WTC11 (cell line): ENCODE results near the gene CPEB4.

Experiments
- CREB1 ChIP-seq: sonication (generic); formaldehyde crosslinking; IDR thresholded peaks from 2 replicates; pipeline ENCODE4 v1.8.0; 2023; ENCODE audit warnings: mild to moderate bottlenecking, missing genetic modification reagents
- ELF4 ChIP-seq: sonication (generic); formaldehyde crosslinking; IDR thresholded peaks from 2 replicates; pipeline ENCODE4 v1.8.1; 2022; ENCODE audit warnings: low read depth, mild to moderate bottlenecking, moderate library complexity, missing genetic modification reagents
- JUN ChIP-seq: sonication (generic); formaldehyde crosslinking; IDR thresholded peaks from 2 replicates; pipeline ENCODE4 v1.8.0; 2023; ENCODE audit warnings: mild to moderate bottlenecking, missing genetic modification reagents
- NR2C2 ChIP-seq: sonication (generic); formaldehyde crosslinking; IDR thresholded peaks from 2 replicates; pipeline ENCODE4 v1.8.0; 2022; ENCODE audit warnings: mild to moderate bottlenecking, missing genetic modification reagents
- RELA ChIP-seq: sonication (generic); formaldehyde crosslinking; IDR thresholded peaks from 2 replicates; pipeline ENCODE4 v1.8.1; 2022; ENCODE audit warnings: missing genetic modification reagents, mild to moderate bottlenecking, borderline replicate concordance
- ZNF232 ChIP-seq: sonication (generic); formaldehyde crosslinking; IDR thresholded peaks from 2 replicates; pipeline ENCODE4 v1.8.0; 2022; ENCODE audit warnings: mild to moderate bottlenecking, missing genetic modification reagents
- ZNF396 ChIP-seq: fragments of 250-450 bp; sonication (Bioruptor Pico); IDR thresholded peaks from 2 replicates; pipeline ENCODE4 v1.8.0; 2021; ENCODE audit warnings: mild to moderate bottlenecking, moderate library complexity, borderline replicate concordance
- TF ChIP-seq, protein P1 (sequence below): fragments of 200-600 bp; IDR thresholded peaks from 2 replicates; pipeline ENCODE4 v1.8.0; 2022; ENCODE audit warnings: antibody characterized with exemption
- TF ChIP-seq, protein P2 (sequence below): sonication (generic); formaldehyde crosslinking; IDR thresholded peaks from 2 replicates; pipeline ENCODE4 v1.8.1; 2022; ENCODE audit warnings: low read depth, missing genetic modification reagents, borderline replicate concordance
- TF ChIP-seq, protein P3 (sequence below): sonication (generic); formaldehyde crosslinking; IDR thresholded peaks from 2 replicates; pipeline ENCODE4 v1.8.1; 2023; ENCODE audit warnings: mild to moderate bottlenecking, missing genetic modification reagents, borderline replicate concordance
- TF ChIP-seq, protein P4 (sequence below): sonication (generic); formaldehyde crosslinking; IDR thresholded peaks from 2 replicates; pipeline ENCODE4 v1.8.0; 2023; ENCODE audit warnings: missing genetic modification reagents
- TF ChIP-seq, protein P5 (sequence below): sonication (generic); formaldehyde crosslinking; IDR thresholded peaks from 2 replicates; pipeline ENCODE4 v1.8.0; 2022; ENCODE audit warnings: mild to moderate bottlenecking, missing genetic modification reagents
- TF ChIP-seq, protein P6 (sequence below): sonication (generic); formaldehyde crosslinking; IDR thresholded peaks from 2 replicates; pipeline ENCODE4 v1.8.0; 2022; ENCODE audit warnings: mild to moderate bottlenecking, missing genetic modification reagents

DNA sequence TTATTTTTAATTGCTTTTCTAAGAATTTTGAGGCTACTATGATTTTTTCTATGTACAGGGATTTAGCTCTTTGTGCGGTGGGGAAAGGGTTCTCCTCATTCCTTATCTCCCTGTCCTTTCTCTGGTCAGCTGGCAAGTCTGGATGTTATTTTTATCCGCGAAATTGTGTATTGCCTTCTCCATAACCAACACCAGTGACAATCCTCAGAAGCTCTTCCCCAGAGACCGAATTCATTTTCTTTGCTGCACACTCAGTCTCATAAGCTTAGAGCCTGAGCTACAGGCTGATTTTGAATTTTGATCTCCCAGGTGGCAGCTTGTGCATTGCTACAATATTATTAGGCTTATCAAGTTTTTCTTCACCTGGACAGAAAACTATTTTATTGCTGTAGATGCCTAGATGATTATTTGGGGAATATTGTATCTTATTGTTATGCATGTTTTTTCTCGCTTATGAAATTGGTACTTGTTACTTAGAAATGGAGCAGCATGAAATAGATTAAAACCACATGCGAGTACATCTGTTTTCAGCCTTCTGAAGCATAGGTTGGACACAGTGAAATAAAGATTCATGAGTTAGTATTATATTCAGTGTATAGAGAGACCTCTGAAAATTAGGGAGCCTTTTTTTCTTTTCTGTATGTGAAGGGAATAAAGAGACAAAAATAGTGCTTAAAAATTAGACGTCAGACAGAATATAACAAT lies 27.3 kb downstream of the CPEB4 start:
- TF ChIP-seq, protein P1, sequence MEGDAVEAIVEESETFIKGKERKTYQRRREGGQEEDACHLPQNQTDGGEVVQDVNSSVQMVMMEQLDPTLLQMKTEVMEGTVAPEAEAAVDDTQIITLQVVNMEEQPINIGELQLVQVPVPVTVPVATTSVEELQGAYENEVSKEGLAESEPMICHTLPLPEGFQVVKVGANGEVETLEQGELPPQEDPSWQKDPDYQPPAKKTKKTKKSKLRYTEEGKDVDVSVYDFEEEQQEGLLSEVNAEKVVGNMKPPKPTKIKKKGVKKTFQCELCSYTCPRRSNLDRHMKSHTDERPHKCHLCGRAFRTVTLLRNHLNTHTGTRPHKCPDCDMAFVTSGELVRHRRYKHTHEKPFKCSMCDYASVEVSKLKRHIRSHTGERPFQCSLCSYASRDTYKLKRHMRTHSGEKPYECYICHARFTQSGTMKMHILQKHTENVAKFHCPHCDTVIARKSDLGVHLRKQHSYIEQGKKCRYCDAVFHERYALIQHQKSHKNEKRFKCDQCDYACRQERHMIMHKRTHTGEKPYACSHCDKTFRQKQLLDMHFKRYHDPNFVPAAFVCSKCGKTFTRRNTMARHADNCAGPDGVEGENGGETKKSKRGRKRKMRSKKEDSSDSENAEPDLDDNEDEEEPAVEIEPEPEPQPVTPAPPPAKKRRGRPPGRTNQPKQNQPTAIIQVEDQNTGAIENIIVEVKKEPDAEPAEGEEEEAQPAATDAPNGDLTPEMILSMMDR: no peak
- TF ChIP-seq ELF4 (CRISPR knock-in tag) (no peak), JUN (CRISPR knock-in tag) (no peak), NR2C2 (CRISPR knock-in tag) (no peak), RELA (CRISPR knock-in tag) (no peak), CREB1 (CRISPR knock-in tag) (no peak), ZNF396 (CRISPR knock-in tag) (no peak), ZNF232 (CRISPR knock-in tag) (no peak)
- TF ChIP-seq, protein P2, sequence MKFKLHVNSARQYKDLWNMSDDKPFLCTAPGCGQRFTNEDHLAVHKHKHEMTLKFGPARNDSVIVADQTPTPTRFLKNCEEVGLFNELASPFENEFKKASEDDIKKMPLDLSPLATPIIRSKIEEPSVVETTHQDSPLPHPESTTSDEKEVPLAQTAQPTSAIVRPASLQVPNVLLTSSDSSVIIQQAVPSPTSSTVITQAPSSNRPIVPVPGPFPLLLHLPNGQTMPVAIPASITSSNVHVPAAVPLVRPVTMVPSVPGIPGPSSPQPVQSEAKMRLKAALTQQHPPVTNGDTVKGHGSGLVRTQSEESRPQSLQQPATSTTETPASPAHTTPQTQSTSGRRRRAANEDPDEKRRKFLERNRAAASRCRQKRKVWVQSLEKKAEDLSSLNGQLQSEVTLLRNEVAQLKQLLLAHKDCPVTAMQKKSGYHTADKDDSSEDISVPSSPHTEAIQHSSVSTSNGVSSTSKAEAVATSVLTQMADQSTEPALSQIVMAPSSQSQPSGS (CRISPR knock-in tag): no peak
- TF ChIP-seq, protein P3, sequence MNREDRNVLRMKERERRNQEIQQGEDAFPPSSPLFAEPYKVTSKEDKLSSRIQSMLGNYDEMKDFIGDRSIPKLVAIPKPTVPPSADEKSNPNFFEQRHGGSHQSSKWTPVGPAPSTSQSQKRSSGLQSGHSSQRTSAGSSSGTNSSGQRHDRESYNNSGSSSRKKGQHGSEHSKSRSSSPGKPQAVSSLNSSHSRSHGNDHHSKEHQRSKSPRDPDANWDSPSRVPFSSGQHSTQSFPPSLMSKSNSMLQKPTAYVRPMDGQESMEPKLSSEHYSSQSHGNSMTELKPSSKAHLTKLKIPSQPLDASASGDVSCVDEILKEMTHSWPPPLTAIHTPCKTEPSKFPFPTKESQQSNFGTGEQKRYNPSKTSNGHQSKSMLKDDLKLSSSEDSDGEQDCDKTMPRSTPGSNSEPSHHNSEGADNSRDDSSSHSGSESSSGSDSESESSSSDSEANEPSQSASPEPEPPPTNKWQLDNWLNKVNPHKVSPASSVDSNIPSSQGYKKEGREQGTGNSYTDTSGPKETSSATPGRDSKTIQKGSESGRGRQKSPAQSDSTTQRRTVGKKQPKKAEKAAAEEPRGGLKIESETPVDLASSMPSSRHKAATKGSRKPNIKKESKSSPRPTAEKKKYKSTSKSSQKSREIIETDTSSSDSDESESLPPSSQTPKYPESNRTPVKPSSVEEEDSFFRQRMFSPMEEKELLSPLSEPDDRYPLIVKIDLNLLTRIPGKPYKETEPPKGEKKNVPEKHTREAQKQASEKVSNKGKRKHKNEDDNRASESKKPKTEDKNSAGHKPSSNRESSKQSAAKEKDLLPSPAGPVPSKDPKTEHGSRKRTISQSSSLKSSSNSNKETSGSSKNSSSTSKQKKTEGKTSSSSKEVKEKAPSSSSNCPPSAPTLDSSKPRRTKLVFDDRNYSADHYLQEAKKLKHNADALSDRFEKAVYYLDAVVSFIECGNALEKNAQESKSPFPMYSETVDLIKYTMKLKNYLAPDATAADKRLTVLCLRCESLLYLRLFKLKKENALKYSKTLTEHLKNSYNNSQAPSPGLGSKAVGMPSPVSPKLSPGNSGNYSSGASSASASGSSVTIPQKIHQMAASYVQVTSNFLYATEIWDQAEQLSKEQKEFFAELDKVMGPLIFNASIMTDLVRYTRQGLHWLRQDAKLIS (CRISPR knock-in tag): no peak
- TF ChIP-seq, protein P4, sequence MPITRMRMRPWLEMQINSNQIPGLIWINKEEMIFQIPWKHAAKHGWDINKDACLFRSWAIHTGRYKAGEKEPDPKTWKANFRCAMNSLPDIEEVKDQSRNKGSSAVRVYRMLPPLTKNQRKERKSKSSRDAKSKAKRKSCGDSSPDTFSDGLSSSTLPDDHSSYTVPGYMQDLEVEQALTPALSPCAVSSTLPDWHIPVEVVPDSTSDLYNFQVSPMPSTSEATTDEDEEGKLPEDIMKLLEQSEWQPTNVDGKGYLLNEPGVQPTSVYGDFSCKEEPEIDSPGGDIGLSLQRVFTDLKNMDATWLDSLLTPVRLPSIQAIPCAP (CRISPR knock-in tag): no peak
- TF ChIP-seq, protein P5, sequence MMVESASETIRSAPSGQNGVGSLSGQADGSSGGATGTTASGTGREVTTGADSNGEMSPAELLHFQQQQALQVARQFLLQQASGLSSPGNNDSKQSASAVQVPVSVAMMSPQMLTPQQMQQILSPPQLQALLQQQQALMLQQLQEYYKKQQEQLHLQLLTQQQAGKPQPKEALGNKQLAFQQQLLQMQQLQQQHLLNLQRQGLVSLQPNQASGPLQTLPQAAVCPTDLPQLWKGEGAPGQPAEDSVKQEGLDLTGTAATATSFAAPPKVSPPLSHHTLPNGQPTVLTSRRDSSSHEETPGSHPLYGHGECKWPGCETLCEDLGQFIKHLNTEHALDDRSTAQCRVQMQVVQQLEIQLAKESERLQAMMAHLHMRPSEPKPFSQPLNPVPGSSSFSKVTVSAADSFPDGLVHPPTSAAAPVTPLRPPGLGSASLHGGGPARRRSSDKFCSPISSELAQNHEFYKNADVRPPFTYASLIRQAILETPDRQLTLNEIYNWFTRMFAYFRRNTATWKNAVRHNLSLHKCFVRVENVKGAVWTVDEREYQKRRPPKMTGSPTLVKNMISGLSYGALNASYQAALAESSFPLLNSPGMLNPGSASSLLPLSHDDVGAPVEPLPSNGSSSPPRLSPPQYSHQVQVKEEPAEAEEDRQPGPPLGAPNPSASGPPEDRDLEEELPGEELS (CRISPR knock-in tag): no peak
- TF ChIP-seq, protein P6, sequence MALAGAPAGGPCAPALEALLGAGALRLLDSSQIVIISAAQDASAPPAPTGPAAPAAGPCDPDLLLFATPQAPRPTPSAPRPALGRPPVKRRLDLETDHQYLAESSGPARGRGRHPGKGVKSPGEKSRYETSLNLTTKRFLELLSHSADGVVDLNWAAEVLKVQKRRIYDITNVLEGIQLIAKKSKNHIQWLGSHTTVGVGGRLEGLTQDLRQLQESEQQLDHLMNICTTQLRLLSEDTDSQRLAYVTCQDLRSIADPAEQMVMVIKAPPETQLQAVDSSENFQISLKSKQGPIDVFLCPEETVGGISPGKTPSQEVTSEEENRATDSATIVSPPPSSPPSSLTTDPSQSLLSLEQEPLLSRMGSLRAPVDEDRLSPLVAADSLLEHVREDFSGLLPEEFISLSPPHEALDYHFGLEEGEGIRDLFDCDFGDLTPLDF (CRISPR knock-in tag): no peak
